Tongue (tissue), 2 donors: Measurements from ENCODE around the gene SIRT6. TPM values are rescaled to one million over a fixed set of nuclear protein-coding genes. Genes with fewer than 3 reads are reported as not detected.
"Not testable (repeated sequence)": the region's sequence is repeated elsewhere in the genome, so short reads cannot be mapped to it uniquely, and the experiment has no call there.

Experiments
- DNase-seq: peaks from one replicate; pipeline ENCODE4 v3.0.0-alpha.2; 2015
- total RNA-seq: library from RNA; depleted of rRNA; stranded (reverse); fragments of >200 nt; gene quantifications from one replicate; pipeline ENCODE4 v1.2.3, GENCODE V29; 2014

The SIRT6 gene
- total RNA-seq, 1 donor from 2014 or later = 5.6 TPM

DNA sequence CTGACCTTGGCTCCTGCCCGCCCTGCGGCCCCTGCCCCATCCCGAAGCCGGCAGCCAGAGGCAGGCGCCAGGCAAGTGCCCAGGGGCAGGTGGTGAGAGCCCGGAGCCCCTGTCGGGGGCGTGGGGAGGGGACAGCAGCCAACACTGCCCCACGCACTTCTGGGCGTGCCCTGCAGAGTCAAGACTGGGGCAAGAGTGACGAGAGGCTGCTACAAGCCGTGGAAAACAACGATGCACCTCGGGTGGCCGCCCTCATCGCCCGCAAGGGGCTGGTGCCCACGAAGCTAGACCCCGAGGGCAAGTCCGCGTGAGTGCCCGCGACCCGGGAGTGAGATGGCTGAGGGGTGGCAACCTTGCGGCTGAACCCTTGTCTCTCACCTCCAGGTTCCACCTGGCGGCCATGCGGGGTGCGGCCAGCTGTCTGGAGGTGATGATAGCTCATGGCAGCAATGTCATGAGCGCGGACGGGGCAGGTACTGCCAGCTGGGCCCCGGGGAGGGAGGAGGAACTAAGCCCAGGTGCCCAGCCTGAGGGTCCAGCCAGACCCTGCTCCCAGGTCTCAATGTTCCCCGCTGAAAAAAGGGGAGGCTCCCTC, 17.4 kb upstream of the SIRT6 start:
- DNase-seq = no peak

DNA sequence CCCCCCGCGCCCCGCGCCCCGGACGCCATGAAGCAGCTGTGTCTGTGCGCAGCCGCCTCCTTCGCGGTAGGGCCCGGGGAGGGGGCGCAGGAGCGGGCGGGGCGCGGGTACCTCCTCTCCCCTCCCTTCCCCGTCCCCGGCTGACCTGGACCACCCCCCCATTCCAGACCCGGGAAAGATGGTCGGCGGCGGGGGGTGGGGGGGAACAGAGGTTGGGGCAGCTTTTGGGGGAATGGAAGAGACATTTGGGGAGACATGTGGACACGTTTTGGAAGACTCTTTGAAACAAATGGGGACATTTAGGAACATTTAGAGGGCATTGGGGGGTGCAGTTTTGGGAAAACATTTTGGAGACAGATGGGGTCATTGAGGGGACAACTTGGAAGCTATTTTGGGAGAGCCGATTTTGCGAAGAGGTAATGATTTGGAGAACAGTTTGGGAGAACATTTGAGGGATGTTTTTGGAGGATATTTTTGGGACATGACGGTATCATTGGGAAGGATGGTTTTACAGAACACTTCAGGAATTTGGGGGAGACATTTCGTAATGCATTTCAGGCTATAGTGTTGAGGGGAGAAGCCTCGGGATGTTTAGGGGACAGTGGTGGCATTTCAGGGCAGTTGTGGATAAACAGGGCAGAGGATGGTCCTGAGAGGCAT, 16.2 kb upstream of the SIRT6 start:
- no peak for DNase-seq

DNA sequence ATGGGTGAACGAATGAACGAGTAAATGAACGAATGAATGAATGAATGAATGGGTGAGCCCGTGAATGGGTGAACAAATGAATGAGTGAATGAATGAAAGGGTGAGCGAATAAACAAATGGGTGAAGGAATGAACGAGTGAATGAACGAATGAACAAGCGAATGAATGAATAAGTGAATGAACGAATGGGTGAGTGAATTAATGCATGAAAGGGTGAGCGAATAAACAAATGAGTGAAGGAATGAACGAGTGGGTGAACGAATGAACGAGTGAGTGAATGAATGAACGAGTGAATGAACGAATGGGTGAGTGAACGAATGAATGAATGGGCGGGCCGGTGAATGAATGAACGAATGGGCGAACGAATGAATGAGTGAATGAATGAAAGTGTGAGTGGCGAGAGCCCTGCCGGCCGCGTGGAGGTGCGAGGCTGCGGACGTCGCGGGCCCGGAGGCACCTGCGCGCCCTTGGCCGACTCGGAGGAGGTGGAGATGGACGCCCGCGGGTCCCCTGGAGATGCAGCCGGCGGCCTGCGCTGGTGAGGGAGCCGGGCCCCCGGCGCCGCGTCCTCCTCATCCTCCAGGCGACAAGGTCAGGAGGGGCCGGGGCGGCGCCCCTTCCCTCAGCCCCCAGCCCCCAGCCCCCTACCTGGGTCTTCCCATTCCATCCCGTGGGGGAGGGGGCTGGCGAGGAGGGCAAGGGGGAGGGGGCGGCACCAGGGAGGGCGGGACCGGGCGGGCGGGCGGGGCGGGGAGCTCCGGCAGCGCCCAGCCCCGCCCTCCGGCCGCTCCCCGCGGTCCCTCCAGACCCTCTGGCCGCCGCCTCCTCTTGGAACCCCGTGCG, 15.5 kb upstream of the SIRT6 start:
- DNase-seq = no peak

DNA sequence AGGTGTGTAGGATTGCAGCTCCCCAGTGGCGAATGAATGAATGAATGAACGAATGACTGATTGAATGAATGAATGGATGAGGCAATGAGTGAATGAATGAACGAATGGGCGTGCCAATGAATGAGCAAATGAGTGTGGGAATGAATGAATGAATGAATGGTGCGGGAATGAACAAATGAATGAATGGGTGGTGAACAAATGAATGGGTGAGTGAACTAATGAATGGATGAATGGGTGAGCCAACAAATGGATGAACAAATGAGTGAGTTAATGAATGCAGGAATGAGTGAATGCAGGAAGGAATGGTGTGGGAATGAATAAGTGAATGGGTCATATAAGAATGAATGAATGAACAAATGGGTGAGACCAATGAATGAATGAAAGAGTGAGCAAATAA, 14.9 kb upstream of the SIRT6 start:
- no peak for DNase-seq

DNA sequence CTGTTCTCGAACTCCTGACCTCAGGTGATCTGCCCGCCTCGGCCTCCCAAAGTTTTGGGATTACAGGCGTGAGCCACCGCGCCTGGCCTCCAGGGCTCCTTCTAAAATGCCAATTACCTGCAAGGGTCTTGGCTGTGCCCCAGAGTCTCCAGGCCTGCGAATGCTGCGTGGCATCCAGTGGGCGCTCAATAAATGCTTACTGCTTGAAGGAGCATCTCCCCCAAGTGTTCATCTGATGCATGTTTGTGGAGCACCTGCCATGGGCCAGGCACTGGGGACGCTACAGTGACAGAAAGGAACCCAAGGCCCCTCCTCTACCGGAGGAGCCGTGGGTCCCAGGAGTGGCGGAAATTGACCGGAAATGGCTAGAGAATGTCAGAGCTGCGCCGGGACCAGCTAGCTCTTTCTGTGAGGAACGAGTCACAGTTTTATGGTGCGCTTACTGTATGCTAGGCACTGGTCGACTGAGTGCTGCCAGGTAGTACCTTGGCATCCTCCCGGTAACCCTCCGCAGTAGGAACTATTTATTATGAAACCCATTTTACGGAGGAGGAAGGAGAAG, 14.3 kb upstream of the SIRT6 start:
- no peak for DNase-seq

DNA sequence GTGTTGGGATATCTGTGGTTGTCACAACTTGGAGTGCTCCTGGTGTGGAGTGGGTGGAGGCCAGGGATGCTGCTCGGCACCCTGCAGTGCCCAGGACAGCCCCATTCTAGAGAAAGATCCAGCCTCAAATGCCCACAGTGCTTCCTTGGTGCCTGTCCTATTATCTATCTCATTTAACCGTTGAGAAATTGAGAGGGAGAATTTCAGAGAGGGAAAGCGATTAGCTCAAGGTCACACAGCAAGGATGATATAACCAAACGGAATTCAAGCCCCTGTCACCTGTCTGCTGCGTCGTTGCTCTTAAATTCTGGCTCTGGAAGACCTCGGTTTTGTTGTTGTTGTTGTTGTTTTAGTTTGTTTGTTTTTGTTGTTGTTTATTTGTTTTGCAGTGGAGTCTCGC, 13.6 kb upstream of the SIRT6 start:
- no peak for DNase-seq

DNA sequence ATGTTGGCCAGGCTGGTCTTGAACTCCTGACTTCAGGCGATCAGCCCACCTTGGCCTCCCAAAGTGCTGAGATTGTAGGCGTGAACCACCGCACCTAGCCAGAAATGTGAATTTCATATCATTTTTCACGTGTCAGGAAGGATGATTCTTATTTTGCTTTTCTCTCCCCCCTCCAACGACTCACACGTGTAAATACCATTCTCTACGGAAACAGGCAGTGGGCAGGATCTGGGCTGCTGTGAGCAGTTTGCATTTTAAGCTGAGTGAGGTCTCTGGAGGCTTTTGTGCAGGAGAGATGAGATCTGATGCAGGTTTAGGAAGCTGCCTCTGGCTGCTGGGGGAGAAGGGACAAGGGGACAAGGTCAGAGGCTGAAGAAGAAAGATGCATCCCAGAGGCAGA, 12.0 kb upstream of the SIRT6 start:
- no peak for DNase-seq

DNA sequence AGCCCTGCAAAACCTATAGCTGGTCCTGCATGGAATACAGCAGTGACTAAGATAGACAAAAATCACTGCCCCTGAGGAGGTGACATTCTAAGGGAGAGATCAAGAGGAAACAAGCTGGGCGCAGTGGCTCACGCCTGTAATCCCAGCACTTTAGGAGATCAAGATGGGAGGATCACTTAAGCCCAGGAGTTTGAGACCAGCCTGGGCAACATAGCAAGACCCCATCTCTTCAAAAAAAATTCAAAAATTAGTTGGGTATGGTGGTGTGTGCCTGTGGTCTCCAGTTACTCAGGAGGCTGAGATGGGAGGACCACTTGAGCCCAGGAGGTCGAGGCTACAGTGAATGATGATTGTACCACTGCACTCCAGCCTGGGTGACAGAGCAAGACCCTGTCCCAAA, 10.2 kb upstream of the SIRT6 start:
- DNase-seq = not testable (repeated sequence)

DNA sequence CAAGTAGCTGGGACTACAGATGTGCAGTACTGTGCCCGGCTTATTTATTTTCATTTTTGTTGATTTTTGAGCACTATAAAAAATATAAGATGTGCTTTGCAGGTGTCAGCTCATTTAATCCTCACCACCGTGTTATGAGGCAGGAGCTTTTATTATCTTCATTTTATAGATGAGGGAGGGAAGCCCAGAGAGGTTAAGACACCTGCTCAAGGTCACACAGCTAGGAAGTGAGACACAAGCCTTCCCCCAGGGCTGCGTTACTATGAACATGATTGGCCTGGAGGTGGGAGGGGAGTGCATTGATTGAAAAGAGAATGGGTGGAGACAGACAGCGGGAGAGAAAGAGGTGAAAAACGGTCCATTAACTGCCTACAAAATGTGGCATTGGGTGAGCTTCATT, 7.3 kb upstream of the SIRT6 start:
- DNase-seq = no peak

DNA sequence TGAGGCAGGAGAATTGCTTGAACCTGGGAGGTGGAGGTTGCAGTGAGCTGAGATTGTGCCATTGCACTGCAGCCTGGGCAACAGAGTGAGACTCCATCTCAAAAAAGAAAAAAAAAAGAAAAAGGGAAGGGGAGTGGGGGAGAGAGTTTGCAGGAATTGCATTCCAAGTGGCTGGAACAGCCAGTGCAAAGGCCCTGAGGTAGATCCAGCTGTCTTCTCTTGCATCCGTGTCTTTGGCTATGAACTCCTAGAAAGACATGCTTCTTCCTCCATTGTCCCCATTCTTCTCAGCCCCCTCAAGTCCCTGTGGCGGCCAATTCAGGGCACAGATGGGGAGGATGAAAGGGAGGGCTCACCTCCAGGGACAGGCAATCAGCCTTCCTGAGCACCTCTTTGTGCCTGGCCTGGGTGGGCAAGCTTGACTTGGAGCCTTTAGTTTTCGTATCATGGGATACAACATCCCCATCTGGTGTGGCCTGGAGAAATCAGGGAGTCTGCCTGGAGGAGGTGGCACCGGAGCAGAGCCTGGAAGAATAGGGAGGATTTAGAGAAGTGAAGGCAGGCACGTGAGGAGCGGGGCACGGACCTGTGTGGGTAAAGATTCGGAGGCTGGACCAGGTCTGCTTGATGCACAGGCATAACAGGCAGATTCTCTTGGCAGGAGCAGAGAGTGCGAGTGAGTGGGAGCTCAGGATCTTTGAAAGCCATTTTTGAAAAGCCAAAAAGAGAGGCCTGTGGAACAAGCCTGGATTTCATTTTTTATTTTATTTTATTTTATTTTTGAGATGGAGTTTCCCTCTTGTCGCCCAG, 5.2 kb upstream of the SIRT6 start:
- DNase-seq = no peak

DNA sequence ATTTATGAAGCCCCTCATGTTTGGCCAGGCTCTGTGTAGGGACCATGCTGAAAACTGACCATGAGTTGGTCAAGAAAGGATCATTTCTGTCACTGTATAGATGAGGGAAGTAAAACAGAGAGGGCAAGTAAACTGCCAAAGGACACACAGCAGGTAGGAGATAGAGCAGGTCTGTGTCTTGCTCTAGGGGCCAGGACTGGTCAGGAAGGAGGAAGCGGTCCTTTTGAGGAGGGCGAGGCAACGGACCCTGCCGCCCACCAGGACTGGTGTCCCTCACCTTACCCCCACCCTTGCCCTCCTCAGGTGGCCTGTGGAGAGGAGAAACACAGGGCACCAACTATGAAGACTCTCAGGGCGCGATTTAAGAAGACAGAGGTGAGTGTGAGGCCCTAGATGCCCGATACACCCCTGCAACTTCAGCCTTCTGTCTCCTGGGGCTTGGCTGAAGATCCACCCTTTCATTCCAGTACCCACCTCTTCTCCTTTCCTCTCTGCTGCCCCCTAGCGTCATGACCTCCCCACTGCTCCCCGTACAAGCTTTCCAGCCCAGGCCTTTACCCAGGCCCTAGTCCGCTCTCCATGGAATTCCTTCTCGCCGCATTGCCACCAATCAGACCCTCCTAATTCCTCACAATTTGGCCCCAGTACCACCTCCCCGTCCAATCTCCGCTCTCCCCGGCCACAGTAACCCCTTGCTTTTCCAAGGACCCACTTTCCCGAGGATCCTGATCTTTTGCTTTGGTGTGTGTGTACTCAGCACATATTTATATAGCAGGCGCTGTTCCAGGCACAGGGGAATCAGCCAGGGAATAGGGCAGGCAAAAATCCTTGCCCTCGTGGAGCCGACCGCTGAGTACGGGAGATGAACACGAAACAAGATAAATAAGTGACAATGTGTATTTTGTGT, 4.0 kb upstream of the SIRT6 start:
- peak; percentile 78 for DNase-seq

DNA sequence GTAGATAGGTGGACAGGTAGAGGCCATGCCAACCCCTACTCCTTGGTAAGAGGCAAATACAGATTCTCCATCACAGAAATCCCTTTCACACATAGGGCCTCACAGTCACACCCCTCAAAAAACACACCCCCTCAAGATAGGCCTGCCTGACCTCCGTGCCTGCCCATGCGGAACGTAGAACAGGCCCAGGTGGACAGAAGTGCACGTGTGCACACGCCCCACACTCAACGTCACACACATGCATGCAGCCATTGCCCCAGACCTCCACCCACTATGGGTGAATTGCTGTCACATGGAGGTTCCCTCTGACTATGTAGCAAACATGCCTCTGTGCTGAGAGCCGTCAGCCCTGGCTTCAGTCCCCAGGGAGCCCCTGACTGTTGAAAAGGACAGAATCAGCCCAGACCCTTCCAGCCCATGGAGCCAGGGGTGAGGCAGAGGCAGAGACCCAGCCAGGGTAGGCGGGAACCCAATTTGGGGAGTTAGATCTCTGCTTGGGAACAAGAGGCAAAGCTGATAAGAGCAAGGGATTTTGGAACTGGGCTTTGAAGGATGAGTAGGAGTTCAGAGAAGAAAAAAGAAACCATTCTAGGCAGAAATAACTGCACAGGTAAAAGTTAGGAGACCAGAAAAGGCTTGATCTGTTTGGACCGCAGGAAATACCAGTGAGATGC, 3.2 kb upstream of the SIRT6 start:
- no peak for DNase-seq

DNA sequence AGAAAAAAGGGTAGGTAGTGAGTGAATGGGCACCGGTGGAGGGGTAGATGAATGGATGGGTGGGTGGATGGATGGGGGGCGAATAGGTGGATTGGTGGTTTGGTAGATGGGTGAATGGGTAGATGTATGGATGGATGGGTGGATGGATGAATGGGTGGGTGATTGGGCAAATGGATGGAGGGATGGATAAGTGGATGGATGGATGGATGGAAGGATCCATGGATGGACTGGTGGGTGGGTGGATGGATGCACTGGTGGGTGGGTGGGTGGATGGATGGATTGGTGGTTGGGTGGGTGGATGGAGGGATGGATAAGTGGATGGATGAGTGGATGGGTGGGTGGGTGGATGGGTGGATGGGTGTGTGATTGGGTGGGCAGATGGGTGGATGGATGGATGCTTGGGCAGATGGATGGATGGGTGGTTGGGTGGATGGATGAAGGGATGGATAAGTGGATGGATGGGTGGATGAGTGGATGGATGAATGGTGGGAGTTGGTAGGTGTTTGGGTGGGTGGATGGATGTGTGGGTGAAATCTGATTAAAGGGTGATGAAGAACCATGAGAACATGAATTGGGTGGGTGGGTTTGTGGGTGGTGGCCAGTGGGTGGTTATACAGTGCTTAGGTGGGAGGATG, 2.5 kb upstream of the SIRT6 start:
- DNase-seq = no peak

DNA sequence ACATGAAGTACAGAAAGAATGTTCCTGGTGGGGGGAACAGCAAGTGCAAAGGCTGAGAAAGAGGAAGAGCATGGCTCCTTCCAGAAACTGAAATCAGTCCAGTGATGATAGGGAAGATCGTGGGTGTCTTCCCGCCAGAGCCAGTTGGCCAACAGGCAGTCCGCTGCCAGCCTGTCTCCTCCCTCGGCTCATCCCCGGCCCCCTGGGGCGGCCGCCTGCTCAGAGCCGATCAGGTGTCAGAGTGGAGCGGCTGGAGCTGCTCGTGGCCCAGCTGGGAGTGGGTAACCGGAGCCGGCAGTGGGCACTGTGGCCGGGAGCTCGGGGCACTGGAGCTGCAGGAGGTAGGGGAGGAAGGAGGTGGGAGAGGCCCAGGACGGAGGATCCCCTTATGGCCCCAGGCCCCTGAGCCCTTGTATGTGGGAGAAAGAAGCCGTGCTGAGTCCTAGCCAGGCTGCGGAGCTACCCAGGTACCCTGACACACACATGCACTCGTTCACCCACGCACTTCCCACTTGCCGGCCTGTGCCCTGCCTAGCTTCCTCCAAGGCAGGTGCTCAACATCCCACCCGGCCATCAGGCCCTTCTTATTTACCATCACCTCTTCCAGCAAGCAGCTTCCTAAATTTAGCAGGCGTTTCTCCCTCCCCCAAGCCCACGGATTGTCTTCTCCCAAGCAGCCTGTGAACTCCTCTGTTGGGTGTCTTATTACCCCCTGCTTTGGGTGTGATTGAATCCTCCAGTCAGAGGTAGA, 1.8 kb upstream of the SIRT6 start:
- peak; percentile 24 for DNase-seq

DNA sequence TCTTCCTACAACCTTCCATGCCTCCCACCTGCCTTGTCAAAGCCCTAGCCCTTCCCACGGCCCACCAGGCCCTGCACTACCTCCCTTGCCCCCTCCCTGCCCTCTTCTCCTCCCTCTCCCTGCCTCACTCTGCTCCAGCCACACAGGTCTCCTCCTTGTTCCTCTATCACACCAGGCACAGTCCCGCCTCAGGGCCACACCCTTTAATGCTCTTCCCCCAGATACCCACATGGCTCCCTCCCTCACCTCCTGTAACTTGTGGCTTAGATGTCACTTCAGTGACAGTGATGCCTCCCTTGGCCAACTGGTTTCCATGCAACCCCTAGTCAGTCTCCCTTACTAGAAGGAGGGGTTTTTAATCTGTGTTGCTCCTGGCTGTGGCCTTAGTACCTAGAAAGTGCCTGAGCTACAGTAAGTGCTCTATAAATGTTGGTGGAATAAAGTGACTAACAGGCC, 1.3 kb downstream of the SIRT6 start:
- no peak for DNase-seq

DNA sequence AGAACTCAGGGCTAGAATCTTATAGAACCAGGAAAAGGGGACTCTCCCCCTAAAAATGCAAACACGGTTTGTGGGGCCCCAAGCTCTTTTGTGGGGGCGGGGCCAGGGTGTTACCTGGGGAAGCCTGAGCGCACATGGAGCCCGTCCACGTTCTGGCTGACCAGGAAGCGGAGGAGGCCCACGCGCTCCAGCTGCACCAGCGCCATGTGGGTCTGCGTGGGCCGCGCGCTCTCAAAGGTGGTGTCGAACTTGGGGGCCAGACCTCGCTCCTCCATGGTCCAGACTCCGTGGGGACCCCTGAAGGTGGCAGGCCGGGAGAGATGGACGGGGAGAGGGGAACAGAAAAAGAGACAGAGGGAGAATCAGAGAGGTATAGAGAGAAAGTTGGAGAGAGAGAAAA, 3.4 kb downstream of the SIRT6 start:
- DNase-seq = no peak

DNA sequence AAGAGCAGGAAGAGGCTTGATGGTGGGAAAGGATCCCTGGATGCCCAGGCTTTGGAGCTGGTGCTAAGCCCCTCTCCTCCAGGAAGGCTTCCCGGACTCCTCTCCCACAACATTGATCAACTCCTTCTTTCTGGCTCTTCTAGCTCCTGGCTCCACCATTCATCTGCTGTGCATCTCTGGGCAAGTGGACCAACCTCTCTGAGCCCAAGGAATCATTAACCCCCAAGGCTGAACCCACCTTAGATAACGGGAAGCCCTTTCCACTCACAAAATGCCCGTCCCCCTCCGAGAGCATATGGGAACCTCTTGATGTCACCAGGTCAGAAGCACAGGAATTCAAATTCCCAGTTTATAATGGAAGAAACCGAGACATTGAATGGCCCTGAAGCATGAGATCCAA, 5.2 kb downstream of the SIRT6 start:
- no peak for DNase-seq

DNA sequence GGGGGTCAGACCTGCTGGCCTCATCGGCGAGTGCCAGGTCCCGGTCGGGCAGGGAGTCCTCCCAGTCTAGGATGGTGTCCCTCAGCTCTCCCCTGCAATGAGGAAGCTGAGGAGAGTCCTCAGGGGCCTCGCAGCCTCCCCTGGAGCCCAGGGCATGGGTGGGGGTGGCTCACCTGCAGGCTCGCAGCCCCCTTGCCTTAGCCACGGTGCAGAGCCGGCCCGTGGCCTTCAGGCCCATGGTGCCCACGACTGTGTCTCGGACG, 6.8 kb downstream of the SIRT6 start:
- DNase-seq = no peak

DNA sequence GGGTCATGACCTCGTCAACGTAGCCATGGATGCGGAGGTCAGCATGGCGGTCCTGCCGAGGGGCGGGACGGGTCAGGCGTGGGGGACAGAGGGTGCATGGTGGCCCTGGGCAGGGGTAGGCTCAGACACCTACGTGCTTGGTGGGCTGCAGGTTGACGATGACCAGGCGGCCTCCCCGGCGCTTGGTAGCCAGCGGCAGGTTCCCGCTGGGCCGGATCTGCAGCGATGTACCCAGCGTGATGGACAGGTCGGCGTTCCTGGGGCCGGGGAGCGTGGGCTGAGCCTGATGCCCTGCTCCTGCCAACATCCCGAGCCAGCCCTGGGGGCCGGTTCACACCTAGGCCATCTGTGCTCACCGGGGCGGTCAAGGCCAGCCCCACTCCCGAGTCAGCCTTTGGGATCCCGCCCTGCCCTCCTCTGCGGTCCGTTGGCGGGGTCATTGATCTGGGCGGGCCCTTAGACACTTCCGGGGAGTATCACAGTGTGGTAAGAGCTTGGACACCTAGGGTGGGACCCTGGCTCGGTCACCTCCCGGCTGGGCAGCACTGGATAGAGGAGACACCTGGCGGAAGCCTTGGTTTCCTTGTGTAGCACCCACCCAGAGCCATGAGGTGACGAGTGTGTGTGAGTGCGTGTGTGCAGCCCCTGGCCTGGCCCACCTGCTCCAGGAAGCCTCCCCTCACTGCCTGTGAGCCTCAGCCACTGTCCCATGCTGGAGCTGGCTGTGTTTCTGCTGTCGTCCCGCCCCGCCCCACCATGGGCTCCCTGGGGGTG, 7.3 kb downstream of the SIRT6 start:
- DNase-seq = no peak
